ENCODE data around the gene LAMB2.

GRCh38 chr3:49166752-49167556, 34.1 kb upstream of the LAMB2 start:
- TF ChIP-seq CTCF (IDR thresholded peaks at IDR 0.05), result no peak
- TF ChIP-seq POLR2A (IDR thresholded peaks at IDR 0.05), result no peak
- TF ChIP-seq EP300 (IDR thresholded peaks at IDR 0.05), result no peak
